ENCODE results near the gene A1BG. TPM values are rescaled to one million over a fixed set of nuclear protein-coding genes. Genes with fewer than 3 reads are reported as not detected.
A peak's percentile ranks its signal among the peaks of the same experiment; 100 is the strongest.
"Not testable (repeated sequence)": the region's sequence is repeated elsewhere in the genome, so short reads cannot be mapped to it uniquely, and the experiment has no call there.

The A1BG gene
- total RNA-seq, 2 experiments from 2014 or later, result 26.9 to 47.2 TPM

DNA sequence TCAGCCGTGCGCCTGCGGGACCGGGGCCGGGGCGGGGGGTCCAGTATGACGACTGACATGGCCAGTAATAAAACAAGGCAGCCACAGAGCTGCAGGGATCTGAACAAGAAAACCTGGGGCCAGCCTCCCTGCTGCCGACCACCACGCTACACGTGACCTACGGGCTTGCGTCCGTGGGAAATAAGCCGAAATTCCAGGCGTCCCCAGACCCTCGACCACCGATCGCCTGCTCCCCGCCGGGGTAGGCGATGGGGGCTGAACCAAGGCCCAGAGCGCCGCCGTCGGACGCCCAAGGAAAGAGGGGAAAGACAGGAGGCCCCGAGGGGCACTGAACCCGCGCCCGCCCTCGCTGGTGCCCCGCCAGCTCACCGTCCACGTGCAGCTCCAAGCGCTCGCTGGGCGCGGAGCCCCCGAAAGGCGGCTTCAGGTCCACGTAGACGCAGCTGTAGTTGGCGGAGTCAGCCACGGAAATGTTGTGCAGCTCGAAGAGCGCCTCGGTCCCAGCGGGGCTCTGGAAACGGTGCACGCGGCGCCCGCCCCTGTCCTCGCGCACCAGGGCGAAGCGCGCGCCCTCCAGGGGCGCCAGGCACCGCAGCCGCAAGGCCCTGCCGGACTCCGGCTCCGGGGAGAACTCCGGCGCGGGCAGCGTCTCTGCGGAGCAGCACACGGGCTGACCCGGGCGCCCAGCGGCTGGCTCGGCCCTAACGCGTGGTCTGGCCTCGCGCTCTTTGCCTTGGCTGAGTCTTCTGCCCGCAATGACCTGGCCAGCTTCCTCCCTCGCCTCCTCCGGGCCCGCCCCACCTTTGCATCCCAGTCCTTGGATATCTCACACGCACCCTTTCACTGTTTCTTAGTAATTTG is 3.1 kb downstream of the A1BG start:
- H2AFZ ChIP-seq (ENCODE audit: low read length), result no peak overlapping the region
- ChIA-PET CTCF (ENCODE audit: unreplicated experiment) (no interaction called here), POLR2A (no interaction called here)
- H3K4me1 ChIP-seq (ENCODE audit: insufficient read depth, low read length, poor library complexity, severe bottlenecking), result peaks cover 18% of the 10 kb centered on the region
- no peak overlapping the region for H3K4me2 ChIP-seq (ENCODE audit: low read length)
- no peaks in the 10 kb centered on the region for H3K9me2 ChIP-seq (ENCODE audit: insufficient read depth, low read length)
- H3K36me3 ChIP-seq (ENCODE audit: insufficient read depth, low read length), result peaks cover 5% of the 10 kb centered on the region; the same call in 1 of the 2 replicates
- H3K27ac ChIP-seq (ENCODE audit: low read depth, low read length, poor library complexity, severe bottlenecking), result no peak overlapping the region
- intact Hi-C loops (cut with micrococcal nuclease; ENCODE audit: unreplicated experiment), result no loop called here
- no peak overlapping the region for H3K4me3 ChIP-seq (ENCODE audit: low read depth, low read length, poor library complexity, severe bottlenecking)
- TF ChIP-seq EZH2phosphoT487 (IDR thresholded peaks at IDR 0.05; ENCODE audit: borderline replicate concordance, low read depth, low read length), result no peak
- TF ChIP-seq, protein P1, sequence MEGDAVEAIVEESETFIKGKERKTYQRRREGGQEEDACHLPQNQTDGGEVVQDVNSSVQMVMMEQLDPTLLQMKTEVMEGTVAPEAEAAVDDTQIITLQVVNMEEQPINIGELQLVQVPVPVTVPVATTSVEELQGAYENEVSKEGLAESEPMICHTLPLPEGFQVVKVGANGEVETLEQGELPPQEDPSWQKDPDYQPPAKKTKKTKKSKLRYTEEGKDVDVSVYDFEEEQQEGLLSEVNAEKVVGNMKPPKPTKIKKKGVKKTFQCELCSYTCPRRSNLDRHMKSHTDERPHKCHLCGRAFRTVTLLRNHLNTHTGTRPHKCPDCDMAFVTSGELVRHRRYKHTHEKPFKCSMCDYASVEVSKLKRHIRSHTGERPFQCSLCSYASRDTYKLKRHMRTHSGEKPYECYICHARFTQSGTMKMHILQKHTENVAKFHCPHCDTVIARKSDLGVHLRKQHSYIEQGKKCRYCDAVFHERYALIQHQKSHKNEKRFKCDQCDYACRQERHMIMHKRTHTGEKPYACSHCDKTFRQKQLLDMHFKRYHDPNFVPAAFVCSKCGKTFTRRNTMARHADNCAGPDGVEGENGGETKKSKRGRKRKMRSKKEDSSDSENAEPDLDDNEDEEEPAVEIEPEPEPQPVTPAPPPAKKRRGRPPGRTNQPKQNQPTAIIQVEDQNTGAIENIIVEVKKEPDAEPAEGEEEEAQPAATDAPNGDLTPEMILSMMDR (conservative IDR thresholded peaks at IDR 0.05; ENCODE audit: low read length), result no peak
- BruUV-seq (replicated peaks), result no TSS peak
- peaks cover 4% of the 10 kb centered on the region; the same call in 1 of the 2 replicates for H4K20me1 ChIP-seq (ENCODE audit: insufficient read depth, low read length)
- no peaks in the 10 kb centered on the region for H3K9me3 ChIP-seq (ENCODE audit: low read length)
- no peak for DNase-seq (ENCODE audit: low spot score)
- peaks cover 11% of the 10 kb centered on the region for H3K79me2 ChIP-seq (ENCODE audit: insufficient read depth, low read depth, low read length)

DNA sequence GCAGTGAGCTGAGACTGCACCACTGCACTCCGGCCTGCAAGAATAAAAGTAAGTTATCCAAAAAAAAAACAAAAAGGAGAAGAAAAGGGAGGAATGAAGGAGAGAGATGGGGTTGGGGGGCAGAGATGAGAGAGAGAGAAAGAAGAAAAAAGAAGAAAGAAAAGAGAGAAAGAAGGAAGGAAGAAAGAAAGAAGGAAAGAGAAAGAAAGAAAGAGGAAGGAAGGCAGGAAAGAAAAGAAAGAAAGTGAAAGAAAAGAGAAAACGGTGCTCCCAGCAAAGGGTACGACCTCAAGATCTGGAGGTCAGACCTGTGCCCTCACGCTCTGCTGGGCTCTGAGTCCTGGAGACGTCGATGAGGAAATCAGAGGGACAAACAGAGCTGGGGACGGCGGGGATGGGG is 3.7 kb downstream of the A1BG start:
- intact Hi-C loops (cut with micrococcal nuclease; ENCODE audit: unreplicated experiment), result loop anchor here (5.0 kb wide), 1 partner anchor 128 kb away; the partner anchor contains the start of gene ZNF446
- H3K9me2 ChIP-seq (ENCODE audit: insufficient read depth, low read length), result no peaks in the 10 kb centered on the region
- H3K4me3 ChIP-seq (ENCODE audit: low read depth, low read length, poor library complexity, severe bottlenecking), result no peak overlapping the region
- no peak overlapping the region for H3K27ac ChIP-seq (ENCODE audit: low read depth, low read length, poor library complexity, severe bottlenecking)
- peaks cover 5% of the 10 kb centered on the region; the same call in 1 of the 2 replicates for H3K36me3 ChIP-seq (ENCODE audit: insufficient read depth, low read length)
- no peaks in the 10 kb centered on the region for H3K9me3 ChIP-seq (ENCODE audit: low read length)
- H3K4me1 ChIP-seq (ENCODE audit: insufficient read depth, low read length, poor library complexity, severe bottlenecking), result peaks cover 18% of the 10 kb centered on the region
- peaks cover 11% of the 10 kb centered on the region for H3K79me2 ChIP-seq (ENCODE audit: insufficient read depth, low read depth, low read length)
- CTCF ChIA-PET (ENCODE audit: unreplicated experiment), result no interaction called here
- H3K4me2 ChIP-seq (ENCODE audit: low read length), result peak overlapping the region; percentile 100; the same call in 1 of the 2 replicates
- peaks cover 4% of the 10 kb centered on the region; the same call in 1 of the 2 replicates for H4K20me1 ChIP-seq (ENCODE audit: insufficient read depth, low read length)
- TF ChIP-seq, protein P1 (conservative IDR thresholded peaks at IDR 0.05; ENCODE audit: low read length), result no peak
- no peak for TF ChIP-seq EZH2phosphoT487 (IDR thresholded peaks at IDR 0.05; ENCODE audit: borderline replicate concordance, low read depth, low read length)
- no peak for DNase-seq (ENCODE audit: low spot score)
- POLR2A ChIA-PET, result interaction anchor here (1.1 kb wide), 1 partner anchor 12 kb away, joined by 3 read pairs; no protein-coding TSS in a partner anchor
- no TSS peak for BruUV-seq (replicated peaks)
- no peak overlapping the region for H2AFZ ChIP-seq (ENCODE audit: low read length)

DNA sequence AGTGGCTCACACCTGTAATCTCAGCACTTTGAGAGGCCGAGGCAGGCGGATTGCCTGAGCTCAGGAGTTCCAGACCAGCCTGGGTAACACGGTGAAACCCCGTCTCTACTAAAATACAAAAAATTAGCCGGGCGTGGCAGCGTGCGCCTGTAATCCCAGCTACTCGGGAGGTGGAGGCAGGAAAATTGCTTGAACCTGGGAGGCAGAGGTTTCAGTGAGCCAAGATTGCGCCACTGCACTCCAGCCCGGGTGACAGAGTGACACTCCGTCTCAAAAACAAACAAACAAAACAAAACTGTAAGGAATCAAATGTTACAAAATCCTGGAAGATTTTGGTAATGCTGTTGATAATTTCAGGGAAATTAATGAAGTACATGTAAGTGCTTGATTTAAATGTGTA is 5.2 kb downstream of the A1BG start:
- H3K4me2 ChIP-seq (ENCODE audit: low read length), result peak overlapping the region; percentile 100
- H4K20me1 ChIP-seq (ENCODE audit: insufficient read depth, low read length); BruUV-seq (replicated peaks); DNase-seq (ENCODE audit: low spot score); H3K36me3 ChIP-seq (ENCODE audit: insufficient read depth, low read length); CTCF ChIA-PET (ENCODE audit: unreplicated experiment); H3K9me2 ChIP-seq (ENCODE audit: insufficient read depth, low read length); H3K9me3 ChIP-seq (ENCODE audit: low read length): not testable (repeated sequence)
- peak overlapping the region; percentile 44 for H3K27ac ChIP-seq (ENCODE audit: low read depth, low read length, poor library complexity, severe bottlenecking)
- POLR2A ChIA-PET, result interaction anchor here (0.9 to 2.6 kb wide), 3 partner anchors 13 to 32 kb away, joined by 3 to 21 read pairs (median 4); partner anchors contain the start of gene ZNF497
- H3K79me2 ChIP-seq (ENCODE audit: insufficient read depth, low read depth, low read length), result peaks cover 11% of the 10 kb centered on the region
- H3K4me1 ChIP-seq (ENCODE audit: insufficient read depth, low read length, poor library complexity, severe bottlenecking), result peaks cover 18% of the 10 kb centered on the region
- intact Hi-C loops (cut with micrococcal nuclease; ENCODE audit: unreplicated experiment), result loop anchor here (5.0 kb wide), 1 partner anchor 129 kb away; the partner anchor contains the start of gene ZNF446
- peak overlapping the region; percentile 79 for H3K4me3 ChIP-seq (ENCODE audit: low read depth, low read length, poor library complexity, severe bottlenecking)
- H2AFZ ChIP-seq (ENCODE audit: low read length), result peak overlapping the region; percentile 68

Measured in OCI-LY7 (cell line).